Activated naive CD8-positive, alpha-beta T cell treated with anti-CD3 and anti-CD28 coated beads, Interleukin-2, amount 50 U/mL, for 24 hours (primary cell): Measurements from ENCODE around the gene LCN2.
A peak's percentile ranks its signal among the peaks of the same experiment; 100 is the strongest.
"Not testable (repeated sequence)": the region's sequence is repeated elsewhere in the genome, so short reads cannot be mapped to it uniquely, and the experiment has no call there.

Experiments
- ATAC-seq: fragments of 150-1000 bp; cut with Tn5 transposase; one replicate; pipeline ENCODE4 v1.10.0; 2021
- DNase-seq: peaks from one replicate; pipeline ENCODE4 v3.0.0; 2021
- H3K27ac Mint-ChIP-seq: one replicate; pipeline ENCODE4 v1.8.0; 2021; ENCODE audit warnings: mild to moderate bottlenecking, mixed read lengths
- H3K27me3 Mint-ChIP-seq: one replicate; pipeline ENCODE4 v1.8.0; 2021; ENCODE audit warnings: mixed read lengths
- H3K36me3 Mint-ChIP-seq: one replicate; pipeline ENCODE4 v1.8.0; 2021; ENCODE audit warnings: low read depth, mixed read lengths
- H3K4me1 Mint-ChIP-seq: one replicate; pipeline ENCODE4 v1.8.0; 2021; ENCODE audit warnings: mixed read lengths
- H3K4me3 Mint-ChIP-seq: one replicate; pipeline ENCODE4 v1.8.0; 2021; ENCODE audit warnings: mild to moderate bottlenecking, moderate library complexity, mixed read lengths
- H3K9me3 Mint-ChIP-seq: one replicate; pipeline ENCODE4 v1.8.0; 2021; ENCODE audit warnings: mixed read lengths

Gene LCN2

GRCh38 chr9:128108269-128109049 is 40.8 kb upstream of the LCN2 start:
- Mint-ChIP-seq H3K36me3 (peaks cover 24% of the 10 kb centered on the region), H3K4me3 (no peak overlapping the region), H3K9me3 (no peaks in the 10 kb centered on the region), H3K27ac (no peak overlapping the region), H3K27me3 (no peaks in the 10 kb centered on the region), H3K4me1 (peaks cover 2% of the 10 kb centered on the region)
- ATAC-seq (no peak), DNase-seq (no peak)

GRCh38 chr9:128109050-128109709 is 40.1 kb upstream of the LCN2 start:
- ATAC-seq (no peak), DNase-seq (no peak)
- Mint-ChIP-seq H3K4me1 (no peaks in the 10 kb centered on the region), H3K4me3 (no peak overlapping the region), H3K27me3 (no peaks in the 10 kb centered on the region), H3K9me3 (no peaks in the 10 kb centered on the region), H3K27ac (no peak overlapping the region), H3K36me3 (peaks cover 23% of the 10 kb centered on the region)

- ATAC-seq, H3K4me3 Mint-ChIP-seq, H3K9me3 Mint-ChIP-seq, H3K27ac Mint-ChIP-seq, DNase-seq, H3K27me3 Mint-ChIP-seq: not testable (repeated sequence)
- Mint-ChIP-seq H3K4me1 (peaks cover 14% of the 10 kb centered on the region), H3K36me3 (peaks cover 19% of the 10 kb centered on the region)
These were observed 37.5 kb upstream of the LCN2 start for GRCh38 chr9:128111726-128112125.

- no peak overlapping the region for H3K27ac Mint-ChIP-seq
- H3K4me1 Mint-ChIP-seq: peaks cover 19% of the 10 kb centered on the region
- H3K9me3 Mint-ChIP-seq: no peaks in the 10 kb centered on the region
- DNase-seq (no peak), ATAC-seq (no peak)
- no peak overlapping the region for H3K4me3 Mint-ChIP-seq
- H3K27me3 Mint-ChIP-seq: no peaks in the 10 kb centered on the region
- peaks cover 10% of the 10 kb centered on the region for H3K36me3 Mint-ChIP-seq
These were observed 35.5 kb upstream of the LCN2 start for GRCh38 chr9:128113526-128114325.

- ATAC-seq (no peak), DNase-seq (no peak)
- H3K4me3 Mint-ChIP-seq: no peak overlapping the region
- H3K36me3 Mint-ChIP-seq: peaks cover 9% of the 10 kb centered on the region
- H3K9me3 Mint-ChIP-seq: no peaks in the 10 kb centered on the region
- no peak overlapping the region for H3K27ac Mint-ChIP-seq
- H3K4me1 Mint-ChIP-seq: peaks cover 19% of the 10 kb centered on the region
- H3K27me3 Mint-ChIP-seq: no peaks in the 10 kb centered on the region
These were observed 34.7 kb upstream of the LCN2 start for GRCh38 chr9:128114326-128115186.

- peak; percentile 64 for ATAC-seq
- no peaks in the 10 kb centered on the region for H3K27me3 Mint-ChIP-seq
- peaks cover 6% of the 10 kb centered on the region for H3K36me3 Mint-ChIP-seq
- H3K4me3 Mint-ChIP-seq: no peak overlapping the region
- peak overlapping the region; percentile 51 for H3K27ac Mint-ChIP-seq
- DNase-seq: peak; percentile 47
- no peaks in the 10 kb centered on the region for H3K9me3 Mint-ChIP-seq
- peaks cover 19% of the 10 kb centered on the region for H3K4me1 Mint-ChIP-seq
These were observed 33.8 kb upstream of the LCN2 start for GRCh38 chr9:128115187-128116103.

GRCh38 chr9:128116104-128117083 is 32.9 kb upstream of the LCN2 start:
- Mint-ChIP-seq H3K27ac (peak overlapping the region; percentile 51), H3K9me3 (no peaks in the 10 kb centered on the region), H3K27me3 (no peaks in the 10 kb centered on the region), H3K4me3 (no peak overlapping the region), H3K36me3 (peaks cover 6% of the 10 kb centered on the region), H3K4me1 (peaks cover 19% of the 10 kb centered on the region)
- ATAC-seq: no peak
- no peak for DNase-seq

- ATAC-seq: peak; percentile 75
- Mint-ChIP-seq H3K27me3 (no peaks in the 10 kb centered on the region), H3K27ac (peak overlapping the region; percentile 30), H3K4me1 (peaks cover 19% of the 10 kb centered on the region), H3K4me3 (no peak overlapping the region), H3K36me3 (peaks cover 6% of the 10 kb centered on the region), H3K9me3 (no peaks in the 10 kb centered on the region)
- peak; percentile 99 for DNase-seq
These were observed 31.4 kb upstream of the LCN2 start for GRCh38 chr9:128117613-128118471.

GRCh38 chr9:128118472-128118857 is 30.8 kb upstream of the LCN2 start:
- H3K27ac Mint-ChIP-seq: no peak overlapping the region

GRCh38 chr9:128118971-128119665 is 30.1 kb upstream of the LCN2 start:
- Mint-ChIP-seq H3K4me1 (peaks cover 19% of the 10 kb centered on the region), H3K27ac (no peak overlapping the region), H3K4me3 (no peak overlapping the region), H3K27me3 (no peaks in the 10 kb centered on the region), H3K9me3 (no peaks in the 10 kb centered on the region), H3K36me3 (no peaks in the 10 kb centered on the region)
- DNase-seq (no peak), ATAC-seq (no peak)

More at GRCh38 chr9:128118472-128118857, 30.8 kb upstream of the LCN2 start:
- ATAC-seq (no peak), DNase-seq (no peak)
- Mint-ChIP-seq H3K36me3 (peaks cover 4% of the 10 kb centered on the region), H3K9me3 (no peaks in the 10 kb centered on the region), H3K4me1 (peaks cover 19% of the 10 kb centered on the region), H3K4me3 (no peak overlapping the region), H3K27me3 (no peaks in the 10 kb centered on the region)

- Mint-ChIP-seq H3K9me3 (no peaks in the 10 kb centered on the region), H3K4me3 (no peak overlapping the region), H3K27ac (no peak overlapping the region), H3K36me3 (peaks cover 3% of the 10 kb centered on the region), H3K27me3 (no peaks in the 10 kb centered on the region), H3K4me1 (peaks cover 23% of the 10 kb centered on the region)
- DNase-seq (no peak), ATAC-seq (no peak)
These were observed 29.1 kb upstream of the LCN2 start for GRCh38 chr9:128120061-128120740.
